Upper lobe of left lung (tissue), 4 donors: ENCODE results near the gene LSM8.

ENCODE experiments used
- EP300 ChIP-seq, 4 donors: sonication (generic); formaldehyde crosslinking; IDR thresholded peaks; one replicate each; pipeline ENCODE4 v1.5.1; 2017; ENCODE audit warnings: antibody characterized with exemption in 4 of 4, control low read depth in 2 of 4
- POLR2A ChIP-seq, 4 donors: fragments of 450-650 bp; IDR thresholded peaks; one replicate each; pipeline ENCODE4 v1.5.1; 2016 to 2017; ENCODE audit warnings: antibody characterized with exemption in 4 of 4, mild to moderate bottlenecking in 2 of 4
- POLR2AphosphoS5 ChIP-seq, 2 donors: sonication (generic); formaldehyde crosslinking; IDR thresholded peaks; one replicate each; pipeline ENCODE4 v1.5.1; 2017; ENCODE audit warnings: antibody characterized with exemption in 2 of 2
- TF ChIP-seq, protein P1 (sequence below), 6 experiments: fragments of 450-650 bp in 4 of 6; fragments of 200-600 bp in 2 of 6; sonication (generic) in 2 of 6; IDR thresholded peaks; one replicate each; pipeline ENCODE4 v1.5.1; 2016 to 2019; ENCODE audit warnings: antibody characterized with exemption in 6 of 6

- TF ChIP-seq, protein P1, sequence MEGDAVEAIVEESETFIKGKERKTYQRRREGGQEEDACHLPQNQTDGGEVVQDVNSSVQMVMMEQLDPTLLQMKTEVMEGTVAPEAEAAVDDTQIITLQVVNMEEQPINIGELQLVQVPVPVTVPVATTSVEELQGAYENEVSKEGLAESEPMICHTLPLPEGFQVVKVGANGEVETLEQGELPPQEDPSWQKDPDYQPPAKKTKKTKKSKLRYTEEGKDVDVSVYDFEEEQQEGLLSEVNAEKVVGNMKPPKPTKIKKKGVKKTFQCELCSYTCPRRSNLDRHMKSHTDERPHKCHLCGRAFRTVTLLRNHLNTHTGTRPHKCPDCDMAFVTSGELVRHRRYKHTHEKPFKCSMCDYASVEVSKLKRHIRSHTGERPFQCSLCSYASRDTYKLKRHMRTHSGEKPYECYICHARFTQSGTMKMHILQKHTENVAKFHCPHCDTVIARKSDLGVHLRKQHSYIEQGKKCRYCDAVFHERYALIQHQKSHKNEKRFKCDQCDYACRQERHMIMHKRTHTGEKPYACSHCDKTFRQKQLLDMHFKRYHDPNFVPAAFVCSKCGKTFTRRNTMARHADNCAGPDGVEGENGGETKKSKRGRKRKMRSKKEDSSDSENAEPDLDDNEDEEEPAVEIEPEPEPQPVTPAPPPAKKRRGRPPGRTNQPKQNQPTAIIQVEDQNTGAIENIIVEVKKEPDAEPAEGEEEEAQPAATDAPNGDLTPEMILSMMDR (IDR thresholded peaks at IDR 0.05) = no peak
- TF ChIP-seq EP300 (IDR thresholded peaks at IDR 0.05) (no peak), POLR2A (IDR thresholded peaks at IDR 0.05) (no peak), POLR2AphosphoS5 (IDR thresholded peaks at IDR 0.05) (no peak)
These were observed 38.6 kb downstream of the LSM8 start for GRCh38 chr7:118222591-118222990.
